AG10803 (cell line): ENCODE measurements around the gene NUDT13.
A peak's percentile ranks its signal among the peaks of the same experiment; 100 is the strongest.

Source experiments
- DNase-seq: peaks from one replicate; pipeline ENCODE4 v3.0.0; 2010; ENCODE audit warnings: low read depth
- H3K4me3 ChIP-seq: 2 replicates; pipeline ENCODE4 v1.5.1; 2011; ENCODE audit warnings: mild to moderate bottlenecking, low read length, control low read depth
- TF ChIP-seq, protein P1 (sequence below): conservative IDR thresholded peaks from 2 replicates; pipeline ENCODE4 v1.5.1; 2011; ENCODE audit warnings: mild to moderate bottlenecking, low read length, control low read depth, inconsistent platforms

NUDT13 gene

DNA sequence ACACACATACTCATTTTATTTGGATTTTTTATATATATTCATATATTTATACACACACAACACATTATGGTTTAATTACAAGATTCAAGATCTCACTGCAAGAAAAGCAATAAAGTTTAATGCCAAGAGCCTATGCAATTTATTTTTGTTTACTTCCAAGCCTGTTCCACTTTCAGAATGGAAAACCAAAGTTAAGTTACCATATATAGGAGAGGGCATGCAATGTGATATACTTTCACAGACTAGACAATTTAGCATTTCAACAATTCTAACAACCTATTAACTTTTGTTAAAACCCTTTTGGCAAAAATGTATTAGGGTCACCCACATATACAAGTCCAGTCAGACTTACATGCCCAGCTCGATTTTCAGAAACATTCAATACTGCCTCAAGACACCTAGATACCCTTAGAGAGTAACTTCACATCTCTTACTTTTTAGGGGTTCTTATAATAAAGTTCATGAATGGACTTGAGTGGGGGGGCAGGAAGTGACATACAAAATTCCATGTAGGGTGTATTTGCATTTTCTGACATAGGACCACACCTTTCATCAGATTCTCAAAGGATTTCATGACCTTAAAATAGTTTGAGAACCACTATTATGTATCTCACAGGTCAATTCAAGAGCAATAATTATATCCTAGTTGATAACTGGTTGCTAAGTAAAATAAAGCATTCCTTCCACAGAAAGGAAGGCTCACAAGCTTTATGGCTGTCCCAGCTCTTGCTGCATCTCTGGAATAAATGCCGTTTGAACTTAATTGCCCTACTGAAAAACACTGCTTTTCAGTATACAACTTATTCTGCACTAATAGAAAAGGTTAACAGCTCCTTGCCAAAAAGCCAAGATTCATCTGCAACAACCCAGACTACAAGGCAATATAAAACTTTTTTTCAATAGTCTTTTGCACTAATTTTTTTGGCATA, 16.1 kb upstream of the NUDT13 start:
- DNase-seq = no peak
- peak overlapping the region; percentile 96 for H3K4me3 ChIP-seq
- TF ChIP-seq, protein P1, sequence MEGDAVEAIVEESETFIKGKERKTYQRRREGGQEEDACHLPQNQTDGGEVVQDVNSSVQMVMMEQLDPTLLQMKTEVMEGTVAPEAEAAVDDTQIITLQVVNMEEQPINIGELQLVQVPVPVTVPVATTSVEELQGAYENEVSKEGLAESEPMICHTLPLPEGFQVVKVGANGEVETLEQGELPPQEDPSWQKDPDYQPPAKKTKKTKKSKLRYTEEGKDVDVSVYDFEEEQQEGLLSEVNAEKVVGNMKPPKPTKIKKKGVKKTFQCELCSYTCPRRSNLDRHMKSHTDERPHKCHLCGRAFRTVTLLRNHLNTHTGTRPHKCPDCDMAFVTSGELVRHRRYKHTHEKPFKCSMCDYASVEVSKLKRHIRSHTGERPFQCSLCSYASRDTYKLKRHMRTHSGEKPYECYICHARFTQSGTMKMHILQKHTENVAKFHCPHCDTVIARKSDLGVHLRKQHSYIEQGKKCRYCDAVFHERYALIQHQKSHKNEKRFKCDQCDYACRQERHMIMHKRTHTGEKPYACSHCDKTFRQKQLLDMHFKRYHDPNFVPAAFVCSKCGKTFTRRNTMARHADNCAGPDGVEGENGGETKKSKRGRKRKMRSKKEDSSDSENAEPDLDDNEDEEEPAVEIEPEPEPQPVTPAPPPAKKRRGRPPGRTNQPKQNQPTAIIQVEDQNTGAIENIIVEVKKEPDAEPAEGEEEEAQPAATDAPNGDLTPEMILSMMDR = no peak

DNA sequence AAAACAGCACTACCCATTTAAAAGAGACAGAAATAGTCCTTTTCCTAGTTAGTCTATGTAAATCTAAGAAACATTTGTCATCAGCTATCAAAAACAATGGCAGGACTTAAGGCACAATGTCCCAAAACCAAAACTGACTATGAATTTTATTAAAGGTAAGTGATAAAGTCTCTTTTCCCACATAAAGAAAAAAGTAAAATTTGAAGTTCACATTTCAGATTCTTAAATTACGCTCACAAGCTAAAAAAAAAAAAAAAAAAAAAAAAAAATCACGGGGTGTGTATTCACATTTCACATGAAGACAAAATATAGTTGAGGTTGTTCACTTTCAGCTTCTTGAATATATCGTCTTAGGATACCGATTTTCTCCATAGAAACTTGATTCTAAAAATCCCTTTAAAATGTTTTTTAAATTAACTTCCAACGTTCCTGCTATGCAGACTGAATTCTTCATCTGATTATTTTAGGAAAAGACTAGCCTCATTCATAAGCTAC, 15.2 kb upstream of the NUDT13 start:
- TF ChIP-seq, protein P1 = no peak
- no peak for DNase-seq
- H3K4me3 ChIP-seq = peak overlapping the region; percentile 96

DNA sequence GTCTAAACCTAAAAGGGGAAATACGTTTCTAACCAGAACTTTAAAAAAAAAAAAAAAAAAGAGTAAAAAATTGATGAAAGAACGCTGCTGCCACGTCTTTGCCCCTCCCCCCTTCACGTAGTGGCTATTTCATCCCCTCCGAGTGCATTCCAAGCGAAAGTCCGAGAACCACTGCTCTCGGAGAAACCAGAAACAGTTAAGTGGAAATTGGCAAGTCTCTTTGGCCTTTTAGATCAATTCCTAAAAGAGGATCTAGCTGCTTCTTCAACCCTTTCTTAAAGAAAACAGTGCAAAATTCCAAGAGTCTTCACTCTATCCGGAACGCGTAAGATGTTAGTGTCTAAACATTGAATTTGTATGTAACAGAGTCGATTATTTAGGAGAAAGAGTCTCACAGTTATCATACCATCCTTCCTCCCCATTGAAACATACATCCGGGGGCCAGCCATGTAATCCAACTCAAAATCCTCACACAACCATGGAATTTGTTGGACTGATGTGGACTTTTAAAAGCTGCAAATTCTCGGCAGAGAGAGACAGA, 14.7 kb upstream of the NUDT13 start:
- peak; percentile 83 for DNase-seq
- H3K4me3 ChIP-seq = peak overlapping the region; percentile 96
- TF ChIP-seq, protein P1 = no peak

DNA sequence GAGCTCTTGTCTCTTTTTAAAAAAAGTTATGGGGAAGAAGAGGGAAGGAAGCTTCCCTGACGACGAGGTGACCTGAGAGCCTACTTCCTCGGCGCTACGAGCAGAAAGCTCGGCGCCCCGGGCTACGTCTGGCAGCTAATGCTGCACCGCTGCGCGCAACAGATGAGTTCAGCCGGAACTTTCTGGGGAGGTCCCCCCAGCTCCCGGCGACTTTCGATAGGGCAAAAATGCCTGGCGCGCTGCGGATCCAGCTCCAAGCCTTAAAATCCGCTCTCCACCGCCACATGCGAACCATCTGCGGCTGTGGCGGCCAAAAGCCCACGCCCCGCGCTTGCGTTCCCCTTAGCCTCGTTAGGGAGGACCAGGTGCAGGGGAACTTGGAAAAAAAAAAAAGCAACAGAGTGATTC, 14.2 kb upstream of the NUDT13 start:
- peak overlapping the region; percentile 96 for H3K4me3 ChIP-seq
- TF ChIP-seq, protein P1 = no peak
- DNase-seq = peak; percentile 77

DNA sequence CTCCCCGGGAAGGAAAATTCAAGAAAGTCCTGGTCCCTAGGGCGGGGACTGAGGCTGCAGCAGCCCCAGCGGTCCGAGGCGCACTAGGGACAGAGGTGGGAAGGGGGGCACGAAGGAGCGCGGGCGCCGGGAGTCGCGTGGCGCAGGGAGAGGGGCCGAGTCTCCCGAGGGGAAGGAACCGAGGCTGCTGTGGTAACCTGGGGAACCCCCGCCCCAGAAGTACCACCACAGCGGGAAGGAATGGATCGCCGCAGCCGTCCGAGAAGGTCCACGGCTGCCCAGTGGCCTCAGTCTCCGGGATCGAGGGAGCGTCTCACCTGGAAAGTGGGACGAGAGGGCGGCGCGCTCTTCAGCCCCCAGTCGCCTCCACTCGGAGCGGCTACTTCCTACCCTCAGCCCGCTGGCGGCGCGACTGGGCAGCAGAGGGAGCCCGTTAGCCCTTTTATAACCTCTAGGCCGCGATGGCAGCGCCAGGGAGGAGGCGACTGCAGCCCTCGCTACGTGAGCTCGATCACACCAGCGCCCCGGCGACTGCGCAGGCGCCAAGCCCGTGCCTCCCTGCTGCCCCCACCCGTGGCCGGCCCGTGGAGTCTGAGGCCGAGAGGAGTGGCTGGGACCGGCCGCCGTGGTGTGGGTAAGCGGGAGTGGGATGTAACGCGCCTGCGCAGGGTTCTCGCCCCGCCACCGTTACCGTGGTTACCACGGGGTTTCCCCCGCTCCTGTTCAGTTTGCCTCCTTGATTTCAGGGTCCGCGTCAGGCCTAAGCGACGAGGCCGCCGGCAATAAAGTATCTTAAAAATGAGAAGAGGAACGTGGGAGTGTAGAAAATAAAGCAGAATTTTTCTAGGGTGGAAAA, 13.6 kb upstream of the NUDT13 start, which contains the start of gene P4HA1:
P4HA1 (minus strand) TSS at position 418 of the 856 bp plus-strand sequence. CDS start 21,983 bp downstream, outside the sequence.
- H3K4me3 ChIP-seq = peak within 1 kb of the TSS; percentile 96
- peak; percentile 98 for DNase-seq
- TF ChIP-seq, protein P1 = peak; percentile 57

DNA sequence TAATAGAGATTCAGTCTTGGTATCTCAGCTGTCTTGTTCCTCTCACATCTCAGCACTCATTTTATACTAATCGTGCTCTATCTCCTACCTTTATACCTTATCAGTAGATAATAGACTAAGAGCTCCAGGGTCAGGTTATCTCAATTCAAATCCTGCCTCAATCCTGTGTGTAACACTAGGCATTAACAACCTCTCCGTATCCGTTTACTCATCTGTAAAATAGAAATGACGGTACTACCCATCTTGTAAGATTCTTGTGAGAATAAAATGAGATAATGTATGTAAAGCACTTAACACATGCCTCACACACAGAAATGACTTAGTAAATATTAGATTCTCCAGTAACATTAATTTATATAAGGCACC, 13.0 kb upstream of the NUDT13 start:
- TF ChIP-seq, protein P1 = no peak
- DNase-seq = no peak
- H3K4me3 ChIP-seq = peak overlapping the region; percentile 50
